PC-9 (cell line): ENCODE data around the gene SPPL2C. TPM values are rescaled to one million over a fixed set of nuclear protein-coding genes. Genes with fewer than 3 reads are reported as not detected.

ENCODE experiments used
- BruUV-seq: library from RNA; stranded (reverse); fragments of 400-500 nt; replicated peaks from 2 replicates; lab custom pipeline; 2021; lab: Mats Ljungman, UMichigan
- CTCF ChIA-PET: fragments of 300-600 bp; sonication (Branson Sonifier 250); formaldehyde crosslinking; loops from one replicate; lab custom pipeline; 2022; ENCODE audit warnings: antibody characterized with exemption; lab: Charles Lee
- POLR2A ChIA-PET: fragments of 300-600 bp; sonication (Branson Sonifier 250); formaldehyde crosslinking; loops from one replicate; lab custom pipeline; 2022; ENCODE audit warnings: antibody characterized with exemption; ENCODE audit not compliant: unreplicated experiment; lab: Charles Lee
- DNase-seq, 2 experiments: peaks; one replicate each; pipeline versions ENCODE4 v3.0.0 to v3.0.0-alpha.2; 2015 to 2022; ENCODE audit warnings: mixed read lengths in 1 of 2
- H2AFZ ChIP-seq: fragments of 200-600 bp; sonication (generic); 2 replicates; pipeline ENCODE4 v1.8.1; 2017; ENCODE audit warnings: antibody characterized with exemption
- H3F3A ChIP-seq: fragments of 200-600 bp; sonication (generic); 2 replicates; pipeline ENCODE4 v1.8.1; 2017; ENCODE audit warnings: antibody characterized with exemption, mild to moderate bottlenecking, low read depth; ENCODE audit not compliant: insufficient read depth
- H3K27ac ChIP-seq: fragments of 200-600 bp; sonication (generic); 2 replicates; pipeline ENCODE4 v1.6.1; 2016; ENCODE audit warnings: mixed run types
- H3K27me3 ChIP-seq: fragments of 200-600 bp; sonication (generic); 2 replicates; pipeline ENCODE4 v1.6.1; 2016; ENCODE audit warnings: low read depth, mixed run types; ENCODE audit not compliant: insufficient read depth
- H3K36me3 ChIP-seq: fragments of 200-600 bp; sonication (generic); 2 replicates; pipeline ENCODE4 v1.6.1; 2016; ENCODE audit warnings: low read depth, mixed run types
- H3K4me1 ChIP-seq: fragments of 200-600 bp; sonication (generic); replicated peaks from 2 replicates; pipeline ENCODE4 v1.6.1; 2016; ENCODE audit warnings: mixed run types; ENCODE audit not compliant: insufficient read depth
- H3K4me2 ChIP-seq: fragments of 200-600 bp; sonication (generic); 2 replicates; pipeline ENCODE4 v1.6.1; 2017; ENCODE audit warnings: mixed run types
- H3K4me3 ChIP-seq: fragments of 200-600 bp; sonication (generic); 2 replicates; pipeline ENCODE4 v1.6.1; 2016; ENCODE audit warnings: mixed run types
- H3K79me2 ChIP-seq: fragments of 200-600 bp; sonication (generic); 2 replicates; pipeline ENCODE4 v1.6.1; 2017; ENCODE audit warnings: low read depth, mixed run types
- H3K9me2 ChIP-seq: fragments of 200-600 bp; sonication (generic); 2 replicates; pipeline ENCODE4 v1.8.1; 2017; ENCODE audit warnings: mild to moderate bottlenecking; ENCODE audit not compliant: insufficient read depth
- H3K9me3 ChIP-seq: fragments of 200-600 bp; sonication (generic); 2 replicates; pipeline ENCODE4 v1.8.1; 2016; ENCODE audit warnings: low read depth; ENCODE audit not compliant: insufficient read depth
- H4K20me1 ChIP-seq: fragments of 200-600 bp; sonication (generic); 2 replicates; pipeline ENCODE4 v1.8.1; 2017; ENCODE audit not compliant: insufficient read depth
- CTCF ChIP-seq: fragments of 200-600 bp; sonication (generic); conservative IDR thresholded peaks from 2 replicates; pipeline ENCODE4 v1.6.1; 2017; ENCODE audit warnings: mixed run types, antibody characterized with exemption, mild to moderate bottlenecking, moderate library complexity
- EZH2 ChIP-seq: fragments of 200-600 bp; sonication (generic); IDR thresholded peaks from 2 replicates; pipeline ENCODE4 v1.8.0; 2017; ENCODE audit warnings: antibody characterized with exemption, low read depth
- intact Hi-C: fragments of 100-400 bp; cut with micrococcal nuclease; formaldehyde crosslinking; loops from one replicate; pipeline ENCODE4 v1.10.0; 2022; ENCODE audit not compliant: unreplicated experiment
- total RNA-seq: library from RNA; stranded (reverse); gene quantifications from 2 replicates; pipeline ENCODE4 v1.2.3, GENCODE V29; 2021

SPPL2C gene
- total RNA-seq, 1 experiment from 2014 or later = not detected

- H3K4me2 ChIP-seq = no peak overlapping the region
- POLR2A ChIA-PET = interaction anchor here (0.6 kb wide), 1 partner anchor 10 kb away, joined by 9 read pairs; no protein-coding TSS in a partner anchor
- H4K20me1 ChIP-seq = no peaks in the 10 kb centered on the region
- no peak for TF ChIP-seq EZH2
- TF ChIP-seq CTCF = no peak
- no peaks in the 10 kb centered on the region for H3K79me2 ChIP-seq
- CTCF ChIA-PET = no interaction called here
- peaks cover 94% of the 10 kb centered on the region for H3K27me3 ChIP-seq
- no peaks in the 10 kb centered on the region for H3K9me3 ChIP-seq
- no peak overlapping the region for H3K4me3 ChIP-seq
- H3K36me3 ChIP-seq = no peaks in the 10 kb centered on the region
- no peaks in the 10 kb centered on the region for H3K4me1 ChIP-seq
- BruUV-seq = no TSS peak
- no peak overlapping the region for H2AFZ ChIP-seq
- intact Hi-C loops = no loop called here
- H3K27ac ChIP-seq = no peak overlapping the region
- H3F3A ChIP-seq = no peaks in the 10 kb centered on the region
- H3K9me2 ChIP-seq = no peaks in the 10 kb centered on the region
- DNase-seq = no peak
Observed at GRCh38 chr17:45847747-45848146, 3.1 kb downstream of the SPPL2C start.

DNA sequence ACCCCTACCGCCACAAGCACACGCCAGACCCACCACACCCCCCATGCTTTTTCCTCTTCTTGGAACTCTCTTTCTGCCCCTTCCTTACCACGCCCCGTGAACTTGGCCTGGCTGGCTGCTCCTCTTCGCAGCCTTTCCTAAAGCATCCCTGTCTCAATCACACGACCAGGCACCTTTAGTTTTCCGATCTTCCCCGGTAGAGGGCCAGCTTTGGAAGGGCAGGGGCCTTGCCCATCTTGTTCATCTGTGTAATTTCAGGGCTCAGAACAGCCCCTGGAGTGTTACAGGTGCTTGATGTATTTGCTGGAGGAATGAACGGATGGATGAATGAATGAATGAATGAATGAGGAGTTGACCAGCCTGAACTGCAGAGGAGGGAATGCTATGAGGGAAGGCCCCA is 3.7 kb downstream of the SPPL2C start:
- ChIA-PET CTCF (no interaction called here), POLR2A (no interaction called here)
- Histone ChIP-seq H3F3A (no peaks in the 10 kb centered on the region), H3K36me3 (no peaks in the 10 kb centered on the region), H3K4me3 (no peak overlapping the region), H3K27me3 (peaks cover 92% of the 10 kb centered on the region), H3K4me1 (no peaks in the 10 kb centered on the region), H4K20me1 (no peaks in the 10 kb centered on the region), H3K9me3 (no peaks in the 10 kb centered on the region), H3K79me2 (no peaks in the 10 kb centered on the region), H2AFZ (no peak overlapping the region), H3K4me2 (no peak overlapping the region), H3K27ac (no peak overlapping the region), H3K9me2 (no peaks in the 10 kb centered on the region)
- no peak for DNase-seq
- TF ChIP-seq EZH2 = no peak
- TF ChIP-seq CTCF = no peak
- intact Hi-C loops = no loop called here
- BruUV-seq = no TSS peak

DNA sequence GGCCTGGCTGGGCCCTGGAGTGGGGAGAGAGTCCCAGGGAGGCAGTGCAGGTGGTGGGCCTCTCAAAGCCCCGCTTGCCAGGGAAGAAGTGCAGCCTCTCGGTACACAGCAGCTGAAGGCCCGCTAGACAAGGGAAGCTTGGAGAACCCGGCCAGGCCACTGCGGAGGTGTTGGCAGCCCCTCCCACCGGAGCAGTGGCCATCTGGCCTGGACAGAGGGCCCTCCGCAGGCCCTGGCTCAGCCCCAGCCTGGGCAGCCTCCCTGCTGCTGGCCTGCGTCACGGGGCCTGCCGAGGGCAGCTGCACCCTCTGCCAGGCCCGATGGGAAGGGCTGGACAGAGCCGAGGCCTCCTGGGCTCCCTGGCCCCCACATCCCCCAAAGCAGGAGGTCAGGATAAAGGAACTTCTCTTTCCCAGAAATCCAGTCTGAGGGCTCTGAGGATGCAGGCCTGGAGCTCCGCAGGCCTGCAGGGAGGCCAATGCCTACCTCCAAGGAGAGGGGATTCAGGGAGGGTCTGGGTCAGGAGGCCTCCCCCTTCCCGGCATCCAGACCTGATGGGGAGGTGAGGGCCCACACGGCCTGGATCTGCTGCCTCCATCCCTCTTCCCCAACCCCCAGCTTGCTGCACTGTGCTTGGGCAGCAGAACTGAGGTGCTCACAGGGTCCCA is 4.3 kb downstream of the SPPL2C start:
- no peak for DNase-seq
- H3K9me3 ChIP-seq = no peaks in the 10 kb centered on the region
- H3K4me1 ChIP-seq = no peaks in the 10 kb centered on the region
- no peaks in the 10 kb centered on the region for H3F3A ChIP-seq
- H3K79me2 ChIP-seq = no peaks in the 10 kb centered on the region
- H3K9me2 ChIP-seq = no peaks in the 10 kb centered on the region
- intact Hi-C loops = no loop called here
- no peak overlapping the region for H2AFZ ChIP-seq
- no TSS peak for BruUV-seq
- ChIA-PET POLR2A (no interaction called here), CTCF (no interaction called here)
- H3K4me2 ChIP-seq = no peak overlapping the region
- no peak overlapping the region for H3K27ac ChIP-seq
- H4K20me1 ChIP-seq = no peaks in the 10 kb centered on the region
- peaks cover 92% of the 10 kb centered on the region for H3K27me3 ChIP-seq
- H3K36me3 ChIP-seq = no peaks in the 10 kb centered on the region
- TF ChIP-seq EZH2 (no peak), CTCF (no peak)
- no peak overlapping the region for H3K4me3 ChIP-seq
